ENCODE data around the gene BCKDHB. TPM values are rescaled to one million over a fixed set of nuclear protein-coding genes. Genes with fewer than 3 reads are reported as not detected.

The BCKDHB gene
- total RNA-seq, 1 experiment from 2014 or later: 24.3 TPM

DNA sequence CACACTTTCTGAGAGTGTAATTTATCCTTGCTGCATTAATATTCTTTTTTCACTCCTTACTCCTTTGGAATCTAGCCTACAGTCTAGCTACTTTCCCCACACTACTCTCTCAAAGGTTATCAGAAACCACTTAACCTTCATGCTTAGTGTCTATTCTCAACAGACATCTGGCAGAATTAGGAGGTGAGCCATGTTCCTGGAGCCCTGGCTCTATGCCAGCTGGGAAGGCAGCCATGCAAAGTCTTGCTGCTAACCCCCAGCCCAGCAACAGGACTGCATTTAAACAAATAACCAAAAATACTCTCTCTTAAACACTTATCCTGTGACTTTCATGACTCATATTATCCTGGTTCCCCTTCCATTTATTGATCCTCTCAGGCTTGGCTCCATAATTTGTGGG lies 260.2 kb downstream of the BCKDHB start:
- no peak for ATAC-seq
- ChIA-PET POLR2A (no interaction called here), CTCF (no interaction called here)
- H3K9me3 Mint-ChIP-seq: peaks cover 25% of the 10 kb centered on the region
- H3K27me3 Mint-ChIP-seq (ENCODE audit: low read depth): no peaks in the 10 kb centered on the region
- H3K36me3 Mint-ChIP-seq: 0 out of 2 replicates have a peak, but pooled peaks cover 5% of the 10 kb centered on the region
- H3K4me1 Mint-ChIP-seq: peaks cover 7% of the 10 kb centered on the region
- H3K4me3 Mint-ChIP-seq: no peak overlapping the region
- TF ChIP-seq ZNF121 (CRISPR knock-in tag; IDR thresholded peaks at IDR 0.05) (no peak), NR1H2 (CRISPR knock-in tag; IDR thresholded peaks at IDR 0.05) (no peak), NFATC4 (CRISPR knock-in tag; IDR thresholded peaks at IDR 0.05) (no peak), ZNF423 (CRISPR knock-in tag; IDR thresholded peaks at IDR 0.05) (no peak), ATF1 (CRISPR knock-in tag; IDR thresholded peaks at IDR 0.05) (no peak), JUN (CRISPR knock-in tag; IDR thresholded peaks at IDR 0.05) (no peak)
- TF ChIP-seq, protein P1, sequence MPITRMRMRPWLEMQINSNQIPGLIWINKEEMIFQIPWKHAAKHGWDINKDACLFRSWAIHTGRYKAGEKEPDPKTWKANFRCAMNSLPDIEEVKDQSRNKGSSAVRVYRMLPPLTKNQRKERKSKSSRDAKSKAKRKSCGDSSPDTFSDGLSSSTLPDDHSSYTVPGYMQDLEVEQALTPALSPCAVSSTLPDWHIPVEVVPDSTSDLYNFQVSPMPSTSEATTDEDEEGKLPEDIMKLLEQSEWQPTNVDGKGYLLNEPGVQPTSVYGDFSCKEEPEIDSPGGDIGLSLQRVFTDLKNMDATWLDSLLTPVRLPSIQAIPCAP (CRISPR knock-in tag; IDR thresholded peaks at IDR 0.05): no peak
- TF ChIP-seq, protein P2, sequence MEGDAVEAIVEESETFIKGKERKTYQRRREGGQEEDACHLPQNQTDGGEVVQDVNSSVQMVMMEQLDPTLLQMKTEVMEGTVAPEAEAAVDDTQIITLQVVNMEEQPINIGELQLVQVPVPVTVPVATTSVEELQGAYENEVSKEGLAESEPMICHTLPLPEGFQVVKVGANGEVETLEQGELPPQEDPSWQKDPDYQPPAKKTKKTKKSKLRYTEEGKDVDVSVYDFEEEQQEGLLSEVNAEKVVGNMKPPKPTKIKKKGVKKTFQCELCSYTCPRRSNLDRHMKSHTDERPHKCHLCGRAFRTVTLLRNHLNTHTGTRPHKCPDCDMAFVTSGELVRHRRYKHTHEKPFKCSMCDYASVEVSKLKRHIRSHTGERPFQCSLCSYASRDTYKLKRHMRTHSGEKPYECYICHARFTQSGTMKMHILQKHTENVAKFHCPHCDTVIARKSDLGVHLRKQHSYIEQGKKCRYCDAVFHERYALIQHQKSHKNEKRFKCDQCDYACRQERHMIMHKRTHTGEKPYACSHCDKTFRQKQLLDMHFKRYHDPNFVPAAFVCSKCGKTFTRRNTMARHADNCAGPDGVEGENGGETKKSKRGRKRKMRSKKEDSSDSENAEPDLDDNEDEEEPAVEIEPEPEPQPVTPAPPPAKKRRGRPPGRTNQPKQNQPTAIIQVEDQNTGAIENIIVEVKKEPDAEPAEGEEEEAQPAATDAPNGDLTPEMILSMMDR (IDR thresholded peaks at IDR 0.05): no peak
- TF ChIP-seq, protein P3, sequence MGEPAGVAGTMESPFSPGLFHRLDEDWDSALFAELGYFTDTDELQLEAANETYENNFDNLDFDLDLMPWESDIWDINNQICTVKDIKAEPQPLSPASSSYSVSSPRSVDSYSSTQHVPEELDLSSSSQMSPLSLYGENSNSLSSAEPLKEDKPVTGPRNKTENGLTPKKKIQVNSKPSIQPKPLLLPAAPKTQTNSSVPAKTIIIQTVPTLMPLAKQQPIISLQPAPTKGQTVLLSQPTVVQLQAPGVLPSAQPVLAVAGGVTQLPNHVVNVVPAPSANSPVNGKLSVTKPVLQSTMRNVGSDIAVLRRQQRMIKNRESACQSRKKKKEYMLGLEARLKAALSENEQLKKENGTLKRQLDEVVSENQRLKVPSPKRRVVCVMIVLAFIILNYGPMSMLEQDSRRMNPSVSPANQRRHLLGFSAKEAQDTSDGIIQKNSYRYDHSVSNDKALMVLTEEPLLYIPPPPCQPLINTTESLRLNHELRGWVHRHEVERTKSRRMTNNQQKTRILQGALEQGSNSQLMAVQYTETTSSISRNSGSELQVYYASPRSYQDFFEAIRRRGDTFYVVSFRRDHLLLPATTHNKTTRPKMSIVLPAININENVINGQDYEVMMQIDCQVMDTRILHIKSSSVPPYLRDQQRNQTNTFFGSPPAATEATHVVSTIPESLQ (CRISPR knock-in tag; IDR thresholded peaks at IDR 0.05): no peak
- TF ChIP-seq, protein P4, sequence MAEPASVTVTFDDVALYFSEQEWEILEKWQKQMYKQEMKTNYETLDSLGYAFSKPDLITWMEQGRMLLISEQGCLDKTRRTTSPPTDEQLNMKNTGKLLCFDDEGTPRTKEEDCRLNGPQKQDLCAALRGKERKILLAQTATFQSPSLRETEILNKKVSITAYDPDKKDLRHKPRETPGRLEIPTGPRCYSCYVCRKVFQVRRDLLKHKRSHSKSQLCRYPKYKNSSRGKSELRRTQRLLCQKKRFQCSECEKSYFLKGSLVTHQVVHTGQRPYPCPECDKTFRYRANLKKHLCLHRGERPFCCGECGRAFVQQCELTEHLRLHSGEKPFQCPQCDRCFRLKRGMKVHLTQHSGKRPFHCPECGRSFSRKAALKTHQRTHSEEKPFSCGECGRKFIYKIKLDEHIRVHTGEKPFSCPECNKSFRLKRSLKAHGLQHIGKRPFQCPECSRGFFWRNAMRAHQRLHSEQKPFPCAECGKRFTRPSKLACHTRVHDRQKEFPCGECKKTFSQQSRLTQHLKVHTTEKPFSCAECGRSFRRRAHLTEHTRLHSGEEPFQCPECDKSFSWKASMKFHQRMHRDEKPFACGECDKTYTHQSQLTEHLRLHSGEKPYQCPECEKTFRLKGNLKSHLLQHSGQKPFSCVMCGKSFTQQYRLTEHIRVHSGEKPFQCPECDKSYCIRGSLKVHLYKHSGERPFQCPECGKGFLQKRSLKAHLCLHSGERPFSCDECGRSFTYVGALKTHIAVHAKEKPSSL (CRISPR knock-in tag; conservative IDR thresholded peaks at IDR 0.05): no peak
- TF ChIP-seq, protein P5, sequence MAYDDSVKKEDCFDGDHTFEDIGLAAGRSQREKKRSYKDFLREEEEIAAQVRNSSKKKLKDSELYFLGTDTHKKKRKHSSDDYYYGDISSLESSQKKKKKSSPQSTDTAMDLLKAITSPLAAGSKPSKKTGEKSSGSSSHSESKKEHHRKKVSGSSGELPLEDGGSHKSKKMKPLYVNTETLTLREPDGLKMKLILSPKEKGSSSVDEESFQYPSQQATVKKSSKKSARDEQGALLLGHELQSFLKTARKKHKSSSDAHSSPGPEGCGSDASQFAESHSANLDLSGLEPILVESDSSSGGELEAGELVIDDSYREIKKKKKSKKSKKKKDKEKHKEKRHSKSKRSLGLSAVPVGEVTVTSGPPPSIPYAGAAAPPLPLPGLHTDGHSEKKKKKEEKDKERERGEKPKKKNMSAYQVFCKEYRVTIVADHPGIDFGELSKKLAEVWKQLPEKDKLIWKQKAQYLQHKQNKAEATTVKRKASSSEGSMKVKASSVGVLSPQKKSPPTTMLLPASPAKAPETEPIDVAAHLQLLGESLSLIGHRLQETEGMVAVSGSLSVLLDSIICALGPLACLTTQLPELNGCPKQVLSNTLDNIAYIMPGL (CRISPR knock-in tag; IDR thresholded peaks at IDR 0.05): no peak
- TF ChIP-seq, protein P6, sequence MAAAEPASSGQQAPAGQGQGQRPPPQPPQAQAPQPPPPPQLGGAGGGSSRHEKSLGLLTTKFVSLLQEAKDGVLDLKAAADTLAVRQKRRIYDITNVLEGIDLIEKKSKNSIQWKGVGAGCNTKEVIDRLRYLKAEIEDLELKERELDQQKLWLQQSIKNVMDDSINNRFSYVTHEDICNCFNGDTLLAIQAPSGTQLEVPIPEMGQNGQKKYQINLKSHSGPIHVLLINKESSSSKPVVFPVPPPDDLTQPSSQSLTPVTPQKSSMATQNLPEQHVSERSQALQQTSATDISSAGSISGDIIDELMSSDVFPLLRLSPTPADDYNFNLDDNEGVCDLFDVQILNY (CRISPR knock-in tag; IDR thresholded peaks at IDR 0.05): no peak
- H3K27ac Mint-ChIP-seq: peak overlapping the region; percentile 22; the same call in 1 of the 2 replicates
- no peak for DNase-seq (ENCODE audit: low spot score)

DNA sequence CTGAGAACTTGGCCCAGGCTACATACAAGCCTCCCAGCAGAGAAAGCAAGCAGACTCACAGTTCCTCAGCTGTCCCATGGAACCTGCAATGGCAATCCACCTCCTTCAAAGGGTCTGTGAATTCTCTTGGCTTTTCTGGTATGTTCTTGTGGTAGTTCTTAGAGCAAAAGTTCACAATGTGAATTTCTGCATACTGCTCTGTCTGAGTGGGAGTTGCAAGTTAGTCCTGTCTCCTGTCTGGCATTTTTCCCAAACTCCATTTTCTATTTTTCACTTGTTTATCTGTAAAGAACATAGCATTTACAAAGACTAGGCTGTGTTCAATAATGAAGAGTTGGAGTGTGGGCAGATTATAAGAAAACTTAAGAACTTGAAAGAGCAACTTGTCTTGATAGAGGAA lies 269.9 kb downstream of the BCKDHB start:
- H3K9me3 Mint-ChIP-seq: peaks cover 13% of the 10 kb centered on the region
- no peaks in the 10 kb centered on the region for H3K4me1 Mint-ChIP-seq

More for the DNA sequence above, 269.9 kb downstream of the BCKDHB start:
- Mint-ChIP-seq H3K4me3 (no peak overlapping the region), H3K27ac (no peak overlapping the region), H3K27me3 (ENCODE audit: low read depth) (no peaks in the 10 kb centered on the region), H3K36me3 (no peaks in the 10 kb centered on the region; the same call in 1 of the 2 replicates)
- ChIA-PET POLR2A (no interaction called here), CTCF (no interaction called here)
- TF ChIP-seq ZBTB21 (CRISPR knock-in tag; IDR thresholded peaks at IDR 0.05; ENCODE audit: borderline replicate concordance): no peak
- TF ChIP-seq JAZF1 (CRISPR knock-in tag; IDR thresholded peaks at IDR 0.05): no peak
- no peak for TF ChIP-seq ZNF416 (CRISPR knock-in tag; IDR thresholded peaks at IDR 0.05)
- no peak for TF ChIP-seq ZNF219 (CRISPR knock-in tag; IDR thresholded peaks at IDR 0.05; ENCODE audit: borderline replicate concordance)
- no peak for TF ChIP-seq ESRRA (CRISPR knock-in tag; IDR thresholded peaks at IDR 0.05; ENCODE audit: borderline replicate concordance)
- TF ChIP-seq GRHL2 (CRISPR knock-in tag; IDR thresholded peaks at IDR 0.05; ENCODE audit: insufficient replicate concordance, severe bottlenecking): no peak
- TF ChIP-seq, protein P7, sequence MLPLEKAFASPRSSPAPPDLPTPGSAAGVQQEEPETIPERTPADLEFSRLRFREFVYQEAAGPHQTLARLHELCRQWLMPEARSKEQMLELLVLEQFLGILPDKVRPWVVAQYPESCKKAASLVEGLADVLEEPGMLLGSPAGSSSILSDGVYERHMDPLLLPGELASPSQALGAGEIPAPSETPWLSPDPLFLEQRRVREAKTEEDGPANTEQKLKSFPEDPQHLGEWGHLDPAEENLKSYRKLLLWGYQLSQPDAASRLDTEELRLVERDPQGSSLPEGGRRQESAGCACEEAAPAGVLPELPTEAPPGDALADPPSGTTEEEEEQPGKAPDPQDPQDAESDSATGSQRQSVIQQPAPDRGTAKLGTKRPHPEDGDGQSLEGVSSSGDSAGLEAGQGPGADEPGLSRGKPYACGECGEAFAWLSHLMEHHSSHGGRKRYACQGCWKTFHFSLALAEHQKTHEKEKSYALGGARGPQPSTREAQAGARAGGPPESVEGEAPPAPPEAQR (CRISPR knock-in tag; IDR thresholded peaks at IDR 0.05): no peak
- TF ChIP-seq HMGA2 (CRISPR knock-in tag; IDR thresholded peaks at IDR 0.05): no peak
- TF ChIP-seq ATF1 (CRISPR knock-in tag; IDR thresholded peaks at IDR 0.05): no peak
- no peak for ATAC-seq
- DNase-seq (ENCODE audit: low spot score): no peak

Measured in WTC11 (cell line).